HG03439 (cell line): ENCODE data around the gene OR6X1.

Experiments used
- ATAC-seq: cut with Tn5 transposase; IDR thresholded peaks from one replicate; pipeline ENCODE4 v1.9.1; 2021; ENCODE audit warnings: mild to moderate bottlenecking, moderate library complexity; ENCODE audit not compliant: unreplicated experiment

The OR6X1 gene

GRCh38 chr11:123754101-123754568 is at the start of gene OR6X1:
Gene OR6X1 (minus strand): TSS chr11:123754518. CDS start chr11:123754518, 0 bp downstream.
- no peak for ATAC-seq

- ATAC-seq: no peak
Measured at GRCh38 chr11:123801765-123802164, 47.4 kb upstream of the OR6X1 start.

GRCh38 chr11:123800036-123800435 is 45.7 kb upstream of the OR6X1 start:
- no peak for ATAC-seq

GRCh38 chr11:123799438-123799837 is 45.1 kb upstream of the OR6X1 start:
- no peak for ATAC-seq

GRCh38 chr11:123798513-123799252 is 44.4 kb upstream of the OR6X1 start:
- ATAC-seq: no peak

- no peak for ATAC-seq
Measured at GRCh38 chr11:123798079-123798478, 43.8 kb upstream of the OR6X1 start.

GRCh38 chr11:123797541-123797940 is 43.2 kb upstream of the OR6X1 start:
- no peak for ATAC-seq

- no peak for ATAC-seq
Measured at GRCh38 chr11:123797114-123797513, 42.8 kb upstream of the OR6X1 start.

- no peak for ATAC-seq
Measured at GRCh38 chr11:123796226-123796625, 41.9 kb upstream of the OR6X1 start.

GRCh38 chr11:123783536-123783935 is 29.2 kb upstream of the OR6X1 start:
- no peak for ATAC-seq

- no peak for ATAC-seq
Measured at GRCh38 chr11:123778511-123778910, 24.2 kb upstream of the OR6X1 start.

GRCh38 chr11:123775715-123776549 is 21.6 kb upstream of the OR6X1 start:
- ATAC-seq: no peak

GRCh38 chr11:123775289-123775688 is 21.0 kb upstream of the OR6X1 start:
- ATAC-seq: no peak

- ATAC-seq: no peak
Measured at GRCh38 chr11:123773959-123774358, 19.6 kb upstream of the OR6X1 start.

- no peak for ATAC-seq
Measured at GRCh38 chr11:123773026-123773425, 18.7 kb upstream of the OR6X1 start.

GRCh38 chr11:123771664-123772063 is 17.3 kb upstream of the OR6X1 start:
- no peak for ATAC-seq

- ATAC-seq: no peak
Measured at GRCh38 chr11:123770712-123771111, 16.4 kb upstream of the OR6X1 start.

- ATAC-seq: no peak
Measured at GRCh38 chr11:123765601-123766000, 11.3 kb upstream of the OR6X1 start.

GRCh38 chr11:123762422-123762821 is 8.1 kb upstream of the OR6X1 start:
- ATAC-seq: no peak

- ATAC-seq: peak; percentile 86
Measured at GRCh38 chr11:123760894-123761293, 6.6 kb upstream of the OR6X1 start.

- no peak for ATAC-seq
Measured at GRCh38 chr11:123757976-123758375, 3.7 kb upstream of the OR6X1 start.

GRCh38 chr11:123755813-123756212 is 1.5 kb upstream of the OR6X1 start:
- ATAC-seq: no peak
